Cardiac muscle cell (in vitro differentiated cells and primary cell): ENCODE data around the gene CRHR1. TPM values are rescaled to one million over a fixed set of nuclear protein-coding genes. Genes with fewer than 3 reads are reported as not detected.

Experiments used
- DNase-seq, 2 donors: peaks; one replicate each; pipeline versions ENCODE4 v3.0.0 to v3.0.0-alpha.2; 2010 to 2017; ENCODE audit warnings: low read depth in 1 of 2, low spot score in 1 of 2
- H3K27ac ChIP-seq: fragments of 200-600 bp; sonication (generic); 2 replicates; pipeline ENCODE4 v1.5.1; 2016
- H3K27me3 ChIP-seq: fragments of 200-600 bp; sonication (generic); 2 replicates; pipeline ENCODE4 v1.6.0; 2016; ENCODE audit warnings: control low read depth
- H3K36me3 ChIP-seq: fragments of 200-600 bp; sonication (generic); 2 replicates; pipeline ENCODE4 v1.5.1; 2016; ENCODE audit warnings: control low read depth
- H3K4me1 ChIP-seq: fragments of 200-600 bp; sonication (generic); 2 replicates; pipeline ENCODE4 v1.8.1; 2017; ENCODE audit warnings: low read depth, mild to moderate bottlenecking, mixed run types
- H3K4me3 ChIP-seq: fragments of 200-600 bp; sonication (generic); 2 replicates; pipeline ENCODE4 v1.5.1; 2016; ENCODE audit warnings: mild to moderate bottlenecking
- H3K9me3 ChIP-seq: fragments of 200-600 bp; sonication (generic); 2 replicates; pipeline ENCODE4 v1.5.1; 2017; ENCODE audit warnings: low read depth, mild to moderate bottlenecking, control low read depth
- polyA plus RNA-seq: library from polyadenylated mRNA; unstranded; fragments of >200 nt; fragmentation: Nextera tagmentation; extraction: Ambion mirVana; gene quantifications from 2 replicates; pipeline ENCODE4 v1.2.1, GENCODE V29; 2016
- total RNA-seq: library from RNA; depleted of rRNA; stranded (reverse); fragments of >200 nt; gene quantifications from 2 replicates; pipeline ENCODE4 v1.2.3, GENCODE V29; 2016
- TF ChIP-seq, protein P1 (sequence below): IDR thresholded peaks from 2 replicates; pipeline ENCODE4 v1.5.1; 2012; ENCODE audit warnings: low read depth, mild to moderate bottlenecking, low read length

The CRHR1 gene
- total and polyA plus RNA-seq, 2 experiments from 2014 or later: 0.86 TPM; not detected in 1

DNA sequence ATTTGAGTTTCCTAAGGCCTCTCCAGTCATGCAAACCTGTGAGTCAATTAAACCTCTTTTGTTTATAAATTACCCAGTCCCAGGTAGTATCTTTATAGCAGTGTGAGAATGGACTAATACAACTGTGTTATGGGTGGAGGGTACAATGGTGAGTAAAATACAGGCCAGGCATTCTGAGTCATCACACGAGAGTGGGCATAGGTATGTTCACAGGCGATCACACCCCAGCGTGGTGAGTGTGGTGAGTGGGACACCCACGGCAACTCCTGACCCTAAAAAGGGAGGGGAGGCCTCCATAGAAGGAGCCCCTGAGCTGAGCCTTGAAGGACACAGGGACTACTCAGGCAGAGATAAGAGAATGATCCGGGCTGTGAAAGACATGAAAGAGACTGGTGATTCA is 87.6 kb downstream of the CRHR1 start:
- Histone ChIP-seq H3K27me3 (peaks cover 4% of the 10 kb centered on the region), H3K27ac (no peak overlapping the region), H3K9me3 (no peaks in the 10 kb centered on the region), H3K36me3 (no peaks in the 10 kb centered on the region), H3K4me1 (no peaks in the 10 kb centered on the region), H3K4me3 (no peak overlapping the region)
- no peak for DNase-seq
- TF ChIP-seq, protein P1, sequence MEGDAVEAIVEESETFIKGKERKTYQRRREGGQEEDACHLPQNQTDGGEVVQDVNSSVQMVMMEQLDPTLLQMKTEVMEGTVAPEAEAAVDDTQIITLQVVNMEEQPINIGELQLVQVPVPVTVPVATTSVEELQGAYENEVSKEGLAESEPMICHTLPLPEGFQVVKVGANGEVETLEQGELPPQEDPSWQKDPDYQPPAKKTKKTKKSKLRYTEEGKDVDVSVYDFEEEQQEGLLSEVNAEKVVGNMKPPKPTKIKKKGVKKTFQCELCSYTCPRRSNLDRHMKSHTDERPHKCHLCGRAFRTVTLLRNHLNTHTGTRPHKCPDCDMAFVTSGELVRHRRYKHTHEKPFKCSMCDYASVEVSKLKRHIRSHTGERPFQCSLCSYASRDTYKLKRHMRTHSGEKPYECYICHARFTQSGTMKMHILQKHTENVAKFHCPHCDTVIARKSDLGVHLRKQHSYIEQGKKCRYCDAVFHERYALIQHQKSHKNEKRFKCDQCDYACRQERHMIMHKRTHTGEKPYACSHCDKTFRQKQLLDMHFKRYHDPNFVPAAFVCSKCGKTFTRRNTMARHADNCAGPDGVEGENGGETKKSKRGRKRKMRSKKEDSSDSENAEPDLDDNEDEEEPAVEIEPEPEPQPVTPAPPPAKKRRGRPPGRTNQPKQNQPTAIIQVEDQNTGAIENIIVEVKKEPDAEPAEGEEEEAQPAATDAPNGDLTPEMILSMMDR: no peak

DNA sequence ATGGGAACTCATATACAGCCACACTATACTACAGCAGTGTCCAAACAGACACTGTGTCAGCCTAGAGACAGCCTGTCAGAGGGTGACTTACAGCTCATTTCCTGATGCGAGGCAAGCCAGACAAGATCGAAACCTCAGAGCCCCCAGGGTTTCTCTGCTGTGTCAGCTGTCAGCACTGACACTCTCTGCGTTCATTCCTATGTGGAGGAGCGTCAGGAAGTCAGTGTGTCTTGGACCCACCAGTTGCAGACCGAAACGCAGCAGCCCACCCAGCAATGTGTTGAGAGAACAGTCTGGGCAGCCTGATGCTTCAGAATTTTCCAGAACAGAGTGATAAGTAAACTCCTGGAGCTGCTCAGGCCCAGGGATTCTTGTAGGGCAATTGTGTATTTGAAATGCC is 89.6 kb downstream of the CRHR1 start:
- Histone ChIP-seq H3K27ac (no peak overlapping the region), H3K9me3 (no peaks in the 10 kb centered on the region), H3K27me3 (peaks cover 13% of the 10 kb centered on the region), H3K4me1 (no peaks in the 10 kb centered on the region), H3K36me3 (no peaks in the 10 kb centered on the region), H3K4me3 (no peak overlapping the region)
- DNase-seq: no peak
- TF ChIP-seq, protein P1: no peak

DNA sequence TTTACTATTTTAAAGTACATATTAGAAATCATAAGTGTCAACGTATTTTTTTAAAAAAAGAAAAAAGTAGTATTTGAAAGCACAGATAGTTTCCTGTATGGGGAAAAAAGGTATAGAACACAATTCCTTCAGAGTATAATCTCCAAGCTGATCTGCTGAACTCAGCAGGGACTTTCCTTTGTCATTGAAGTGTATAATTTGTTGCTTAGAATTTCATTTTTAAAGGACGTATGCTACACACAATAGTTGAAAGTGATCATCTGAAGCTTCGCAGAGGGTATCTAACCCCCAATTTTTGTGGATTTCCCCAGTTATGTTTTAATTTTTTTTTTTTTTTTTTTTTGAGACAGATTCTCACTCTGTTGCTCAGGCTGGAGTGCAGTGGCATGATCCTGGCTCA is 90.0 kb downstream of the CRHR1 start:
- TF ChIP-seq, protein P1: no peak
- Histone ChIP-seq H3K9me3 (no peaks in the 10 kb centered on the region), H3K4me3 (no peak overlapping the region), H3K27ac (no peak overlapping the region), H3K36me3 (no peaks in the 10 kb centered on the region), H3K27me3 (peaks cover 13% of the 10 kb centered on the region), H3K4me1 (no peaks in the 10 kb centered on the region)
- no peak for DNase-seq

- no peak overlapping the region for H3K27ac ChIP-seq
- H3K36me3 ChIP-seq: no peaks in the 10 kb centered on the region
- H3K4me3 ChIP-seq: no peak overlapping the region
- TF ChIP-seq, protein P1: no peak
- no peaks in the 10 kb centered on the region for H3K4me1 ChIP-seq
- peaks cover 19% of the 10 kb centered on the region for H3K27me3 ChIP-seq
- H3K9me3 ChIP-seq: no peaks in the 10 kb centered on the region
- no peak for DNase-seq
These were observed 92.4 kb downstream of the CRHR1 start for GRCh38 chr17:45876539-45876938.

- no peak overlapping the region for H3K4me3 ChIP-seq
- H3K27me3 ChIP-seq: peaks cover 19% of the 10 kb centered on the region
- TF ChIP-seq, protein P1: no peak
- DNase-seq: no peak
- H3K27ac ChIP-seq: no peak overlapping the region
- no peaks in the 10 kb centered on the region for H3K36me3 ChIP-seq
- no peaks in the 10 kb centered on the region for H3K9me3 ChIP-seq
- H3K4me1 ChIP-seq: no peaks in the 10 kb centered on the region
These were observed 93.3 kb downstream of the CRHR1 start for GRCh38 chr17:45877467-45877866.

GRCh38 chr17:45883063-45883462 is 98.9 kb downstream of the CRHR1 start:
- Histone ChIP-seq H3K27ac (no peak overlapping the region), H3K36me3 (no peaks in the 10 kb centered on the region), H3K27me3 (peaks cover 5% of the 10 kb centered on the region), H3K9me3 (no peaks in the 10 kb centered on the region), H3K4me1 (no peaks in the 10 kb centered on the region), H3K4me3 (no peak overlapping the region)
- no peak for DNase-seq
- TF ChIP-seq, protein P1: no peak
